T-helper 9 cell (primary cell): ENCODE results near the gene C1QL2.

Experiments used
- DNase-seq: peaks from one replicate; pipeline ENCODE4 v3.0.0-alpha.2; 2020

The C1QL2 gene

GRCh38 chr2:119178776-119179175 is 20.2 kb upstream of the C1QL2 start:
- DNase-seq, result no peak

- DNase-seq, result no peak
Observed at GRCh38 chr2:119177838-119178190, 19.3 kb upstream of the C1QL2 start.

- DNase-seq, result no peak
Observed at GRCh38 chr2:119177171-119177837, 18.8 kb upstream of the C1QL2 start.

GRCh38 chr2:119175517-119175916 is 17.0 kb upstream of the C1QL2 start:
- no peak for DNase-seq

GRCh38 chr2:119174993-119175347 is 16.4 kb upstream of the C1QL2 start:
- no peak for DNase-seq

GRCh38 chr2:119174216-119174992 is 15.9 kb upstream of the C1QL2 start:
- DNase-seq, result peak; percentile 38

GRCh38 chr2:119173556-119174060 is 15.1 kb upstream of the C1QL2 start:
- DNase-seq, result no peak

GRCh38 chr2:119170504-119170903 is 12.0 kb upstream of the C1QL2 start:
- no peak for DNase-seq

- no peak for DNase-seq
Observed at GRCh38 chr2:119169717-119170116, 11.2 kb upstream of the C1QL2 start.

GRCh38 chr2:119160361-119160990 is 1.9 kb upstream of the C1QL2 start:
- DNase-seq, result no peak

- DNase-seq, result no peak
Observed at GRCh38 chr2:119157850-119158511, 570 bp downstream of the C1QL2 start.

- DNase-seq, result no peak
Observed at GRCh38 chr2:119156891-119157773, 1.4 kb downstream of the C1QL2 start.

- no peak for DNase-seq
Observed at GRCh38 chr2:119156105-119156890, 2.3 kb downstream of the C1QL2 start.

- DNase-seq, result no peak
Observed at GRCh38 chr2:119155633-119156032, 2.9 kb downstream of the C1QL2 start.

GRCh38 chr2:119154076-119154475 is 4.5 kb downstream of the C1QL2 start:
- no peak for DNase-seq

- DNase-seq, result no peak
Observed at GRCh38 chr2:119149611-119150010, 8.9 kb downstream of the C1QL2 start.

GRCh38 chr2:119147776-119148715 is 10.5 kb downstream of the C1QL2 start:
- no peak for DNase-seq

GRCh38 chr2:119144806-119145205 is 13.7 kb downstream of the C1QL2 start:
- no peak for DNase-seq

- no peak for DNase-seq
Observed at GRCh38 chr2:119142824-119143223, 15.7 kb downstream of the C1QL2 start.

GRCh38 chr2:119137502-119137901 is 21.0 kb downstream of the C1QL2 start:
- DNase-seq, result no peak
